Measurements from ENCODE around the gene CCDC77. TPM values are rescaled to one million over a fixed set of nuclear protein-coding genes. Genes with fewer than 3 reads are reported as not detected.

Gene CCDC77
- total RNA-seq, 1 experiment from 2014 or later = 12.3 TPM

DNA sequence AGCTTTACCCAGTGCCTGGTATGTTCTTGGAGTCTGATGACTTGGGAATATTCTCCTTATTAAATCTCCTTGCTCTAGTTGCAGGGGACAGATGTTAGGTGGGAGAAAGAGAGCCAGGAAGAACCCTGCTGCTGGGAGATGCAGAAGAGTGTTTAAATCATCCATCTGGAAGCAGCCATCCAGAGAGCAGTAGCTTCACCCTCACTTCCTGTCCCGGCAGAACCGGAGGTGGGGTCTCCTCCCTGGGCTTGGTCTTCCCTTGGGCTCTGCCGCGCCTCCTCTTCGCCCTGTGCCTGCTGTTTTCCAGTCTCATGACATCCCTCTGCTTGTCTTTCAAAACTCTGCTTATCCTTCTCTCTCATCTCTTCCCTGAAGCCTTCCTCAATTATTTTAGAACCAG lies 73.8 kb downstream of the CCDC77 start:
- BruUV-seq (replicated peaks) = no TSS peak
- no peak for ATAC-seq

More for the DNA sequence above, 73.8 kb downstream of the CCDC77 start:
- RAD21 ChIA-PET (ENCODE audit: low non-redundant PET in 1 of 2, low total read pairs in 2 of 2, uncharacterized antibody in 2 of 2, unreplicated experiment in 2 of 2) = no interaction called here
- H3K27me3 ChIP-seq (ENCODE audit: insufficient read depth, low read length) = no peaks in the 10 kb centered on the region
- TF ChIP-seq POLR2A (IDR thresholded peaks at IDR 0.05; ENCODE audit: borderline replicate concordance, extremely low read depth, insufficient read depth, insufficient read length) (no peak), ELF1 (IDR thresholded peaks at IDR 0.05; ENCODE audit: borderline replicate concordance, low read depth) (no peak), FOSL1 (IDR thresholded peaks at IDR 0.05; ENCODE audit: low read depth) (no peak), CBX3 (IDR thresholded peaks at IDR 0.05; ENCODE audit: low read depth) (no peak), ZFX (IDR thresholded peaks at IDR 0.05) (no peak)
- TF ChIP-seq, protein P1, sequence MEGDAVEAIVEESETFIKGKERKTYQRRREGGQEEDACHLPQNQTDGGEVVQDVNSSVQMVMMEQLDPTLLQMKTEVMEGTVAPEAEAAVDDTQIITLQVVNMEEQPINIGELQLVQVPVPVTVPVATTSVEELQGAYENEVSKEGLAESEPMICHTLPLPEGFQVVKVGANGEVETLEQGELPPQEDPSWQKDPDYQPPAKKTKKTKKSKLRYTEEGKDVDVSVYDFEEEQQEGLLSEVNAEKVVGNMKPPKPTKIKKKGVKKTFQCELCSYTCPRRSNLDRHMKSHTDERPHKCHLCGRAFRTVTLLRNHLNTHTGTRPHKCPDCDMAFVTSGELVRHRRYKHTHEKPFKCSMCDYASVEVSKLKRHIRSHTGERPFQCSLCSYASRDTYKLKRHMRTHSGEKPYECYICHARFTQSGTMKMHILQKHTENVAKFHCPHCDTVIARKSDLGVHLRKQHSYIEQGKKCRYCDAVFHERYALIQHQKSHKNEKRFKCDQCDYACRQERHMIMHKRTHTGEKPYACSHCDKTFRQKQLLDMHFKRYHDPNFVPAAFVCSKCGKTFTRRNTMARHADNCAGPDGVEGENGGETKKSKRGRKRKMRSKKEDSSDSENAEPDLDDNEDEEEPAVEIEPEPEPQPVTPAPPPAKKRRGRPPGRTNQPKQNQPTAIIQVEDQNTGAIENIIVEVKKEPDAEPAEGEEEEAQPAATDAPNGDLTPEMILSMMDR (IDR thresholded peaks at IDR 0.05 in 2 of 3, conservative IDR thresholded peaks at IDR 0.05 in 1 of 3; ENCODE audit: borderline replicate concordance in 1 of 3, insufficient read depth in 1 of 3, low read depth in 2 of 3, low read length in 2 of 3) = no peak
- TF ChIP-seq, protein P2, sequence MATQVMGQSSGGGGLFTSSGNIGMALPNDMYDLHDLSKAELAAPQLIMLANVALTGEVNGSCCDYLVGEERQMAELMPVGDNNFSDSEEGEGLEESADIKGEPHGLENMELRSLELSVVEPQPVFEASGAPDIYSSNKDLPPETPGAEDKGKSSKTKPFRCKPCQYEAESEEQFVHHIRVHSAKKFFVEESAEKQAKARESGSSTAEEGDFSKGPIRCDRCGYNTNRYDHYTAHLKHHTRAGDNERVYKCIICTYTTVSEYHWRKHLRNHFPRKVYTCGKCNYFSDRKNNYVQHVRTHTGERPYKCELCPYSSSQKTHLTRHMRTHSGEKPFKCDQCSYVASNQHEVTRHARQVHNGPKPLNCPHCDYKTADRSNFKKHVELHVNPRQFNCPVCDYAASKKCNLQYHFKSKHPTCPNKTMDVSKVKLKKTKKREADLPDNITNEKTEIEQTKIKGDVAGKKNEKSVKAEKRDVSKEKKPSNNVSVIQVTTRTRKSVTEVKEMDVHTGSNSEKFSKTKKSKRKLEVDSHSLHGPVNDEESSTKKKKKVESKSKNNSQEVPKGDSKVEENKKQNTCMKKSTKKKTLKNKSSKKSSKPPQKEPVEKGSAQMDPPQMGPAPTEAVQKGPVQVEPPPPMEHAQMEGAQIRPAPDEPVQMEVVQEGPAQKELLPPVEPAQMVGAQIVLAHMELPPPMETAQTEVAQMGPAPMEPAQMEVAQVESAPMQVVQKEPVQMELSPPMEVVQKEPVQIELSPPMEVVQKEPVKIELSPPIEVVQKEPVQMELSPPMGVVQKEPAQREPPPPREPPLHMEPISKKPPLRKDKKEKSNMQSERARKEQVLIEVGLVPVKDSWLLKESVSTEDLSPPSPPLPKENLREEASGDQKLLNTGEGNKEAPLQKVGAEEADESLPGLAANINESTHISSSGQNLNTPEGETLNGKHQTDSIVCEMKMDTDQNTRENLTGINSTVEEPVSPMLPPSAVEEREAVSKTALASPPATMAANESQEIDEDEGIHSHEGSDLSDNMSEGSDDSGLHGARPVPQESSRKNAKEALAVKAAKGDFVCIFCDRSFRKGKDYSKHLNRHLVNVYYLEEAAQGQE (IDR thresholded peaks at IDR 0.05; ENCODE audit: low read depth) = no peak
- H3K9ac ChIP-seq (ENCODE audit: low read length) = no peak overlapping the region
- no peaks in the 10 kb centered on the region for H3K9me2 ChIP-seq (ENCODE audit: insufficient read depth)
- H3K36me3 ChIP-seq (ENCODE audit: control insufficient read depth in 1 of 2, insufficient read depth in 2 of 2, low read length in 2 of 2) = no peaks in the 10 kb centered on the region
- POLR2A ChIA-PET = no interaction called here
- peaks cover 8 to 15% of the 10 kb centered on the region in 2 experiments; a peak in 2 of 4 replicates for H3K4me1 ChIP-seq (ENCODE audit: control insufficient read depth in 1 of 2, insufficient read depth in 2 of 2, low read length in 2 of 2)
- intact Hi-C loops (cut with micrococcal nuclease) = no loop called here
- CTCF ChIA-PET = no interaction called here
- no peaks in the 10 kb centered on the region for H4K20me1 ChIP-seq (ENCODE audit: insufficient read depth)
- DNase-seq (ENCODE audit: low read depth, low spot score) = no peak
- H3K4me2 ChIP-seq (ENCODE audit: low read length) = no peak overlapping the region
- H2AFZ ChIP-seq (ENCODE audit: low read depth, low read length, poor library complexity, severe bottlenecking) = no peak overlapping the region
- no peaks in the 10 kb centered on the region for H3K9me3 ChIP-seq (ENCODE audit: control insufficient read depth in 1 of 2, insufficient read depth in 1 of 2, low read depth in 1 of 2, low read length in 2 of 2)
- no peak overlapping the region for H3K27ac ChIP-seq (ENCODE audit: low read depth, low read length)
- H3K4me3 ChIP-seq (replicated peaks in 1 of 2; ENCODE audit: low read depth in 1 of 2, low read length in 2 of 2) = no peak overlapping the region
- H3K79me2 ChIP-seq (ENCODE audit: insufficient read depth, low read length) = no peaks in the 10 kb centered on the region

All from HCT116 (cell line).